ENCODE data around the gene GOLGA1. TPM values are rescaled to one million over a fixed set of nuclear protein-coding genes. Genes with fewer than 3 reads are reported as not detected.

Gene GOLGA1
- total and polyA plus RNA-seq, 9 of the 15 experiments (the other 6 are each of a cell fraction or from before 2014, with no cell fraction given) = 2.9 to 15.9 (median 8.5) TPM

- TF ChIP-seq ZNF408 (CRISPR knock-in tag; IDR thresholded peaks at IDR 0.05; ENCODE audit: low read depth) (no peak), CLOCK (CRISPR knock-in tag; IDR thresholded peaks at IDR 0.05; ENCODE audit: borderline replicate concordance) (no peak), CREB3 (tag; conservative IDR thresholded peaks at IDR 0.05; ENCODE audit: low read depth) (no peak), ZNF696 (CRISPR knock-in tag; conservative IDR thresholded peaks at IDR 0.05) (no peak), MAFK (IDR thresholded peaks at IDR 0.05; ENCODE audit: low read length) (no peak), ZNF354B (CRISPR knock-in tag; IDR thresholded peaks at IDR 0.05) (no peak), POLR3G (IDR thresholded peaks at IDR 0.05; ENCODE audit: extremely low read depth, insufficient read length, insufficient replicate concordance) (no peak), XRCC3 (IDR thresholded peaks at IDR 0.05) (no peak), ZNF274 (IDR thresholded peaks at IDR 0.05; ENCODE audit: borderline replicate concordance, low read depth, low read length) (no peak), PYGO2 (tag; IDR thresholded peaks at IDR 0.05) (no peak)
Measured at GRCh38 chr9:124949387-124949786, 8.5 kb upstream of the GOLGA1 start (continued).
